Globus pallidus (tissue), 1 donor: ENCODE data around the gene CNGA1.
"Not testable (repeated sequence)": the region's sequence is repeated elsewhere in the genome, so short reads cannot be mapped to it uniquely, and the experiment has no call there.

Source experiments
- DNase-seq: peaks from one replicate; pipeline ENCODE4 v3.0.0-alpha.2; 2015; ENCODE audit warnings: low spot score

CNGA1 gene

GRCh38 chr4:47954677-47955076 lies 61.8 kb downstream of the CNGA1 start:
- DNase-seq, result no peak

GRCh38 chr4:47954245-47954644 lies 62.2 kb downstream of the CNGA1 start:
- DNase-seq, result no peak

DNA sequence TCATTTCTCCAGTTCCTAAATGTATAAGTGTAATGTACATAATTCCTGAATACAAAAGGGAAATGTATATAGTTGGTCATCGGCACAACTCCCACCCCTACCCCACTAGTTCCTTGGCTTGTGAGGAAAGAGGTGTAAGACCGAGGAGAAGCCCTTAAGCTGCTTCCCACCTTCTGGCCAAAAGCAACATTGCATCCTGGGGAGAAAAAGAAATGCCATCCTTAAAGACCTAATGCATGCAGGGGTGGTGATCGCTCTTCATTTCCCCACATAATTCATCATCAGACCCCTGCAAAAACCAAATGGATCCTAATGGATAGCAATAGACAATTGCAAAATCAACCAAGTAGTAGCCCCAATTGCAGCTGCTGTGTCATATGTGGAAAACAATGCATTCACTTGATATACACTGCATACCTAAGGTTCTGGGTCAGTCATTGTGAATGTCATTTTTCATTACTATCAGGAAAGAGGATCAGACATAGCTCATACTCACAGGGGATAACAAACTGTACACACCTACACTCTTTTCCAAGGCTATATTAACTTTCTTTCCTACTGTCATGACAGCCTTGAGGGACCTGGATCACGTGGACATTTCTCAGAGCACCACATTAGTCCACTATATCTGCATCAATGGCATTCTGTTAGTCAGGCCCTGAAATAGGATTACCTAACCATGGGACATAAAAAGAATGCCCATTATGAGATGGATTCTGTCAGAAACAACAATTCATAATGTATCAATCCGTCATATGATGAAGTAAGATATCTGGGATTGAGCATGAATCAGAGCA lies 70.4 kb downstream of the CNGA1 start:
- DNase-seq, result no peak

- DNase-seq, result no peak
Measured at GRCh38 chr4:47942081-47942819, 74.2 kb downstream of the CNGA1 start.

- no peak for DNase-seq
Measured at GRCh38 chr4:47939456-47939855, 77.0 kb downstream of the CNGA1 start.

GRCh38 chr4:47936336-47936735 lies 80.1 kb downstream of the CNGA1 start:
- no peak for DNase-seq

- peak; percentile 29 for DNase-seq
Measured at GRCh38 chr4:47933840-47934239, 82.6 kb downstream of the CNGA1 start.

DNA sequence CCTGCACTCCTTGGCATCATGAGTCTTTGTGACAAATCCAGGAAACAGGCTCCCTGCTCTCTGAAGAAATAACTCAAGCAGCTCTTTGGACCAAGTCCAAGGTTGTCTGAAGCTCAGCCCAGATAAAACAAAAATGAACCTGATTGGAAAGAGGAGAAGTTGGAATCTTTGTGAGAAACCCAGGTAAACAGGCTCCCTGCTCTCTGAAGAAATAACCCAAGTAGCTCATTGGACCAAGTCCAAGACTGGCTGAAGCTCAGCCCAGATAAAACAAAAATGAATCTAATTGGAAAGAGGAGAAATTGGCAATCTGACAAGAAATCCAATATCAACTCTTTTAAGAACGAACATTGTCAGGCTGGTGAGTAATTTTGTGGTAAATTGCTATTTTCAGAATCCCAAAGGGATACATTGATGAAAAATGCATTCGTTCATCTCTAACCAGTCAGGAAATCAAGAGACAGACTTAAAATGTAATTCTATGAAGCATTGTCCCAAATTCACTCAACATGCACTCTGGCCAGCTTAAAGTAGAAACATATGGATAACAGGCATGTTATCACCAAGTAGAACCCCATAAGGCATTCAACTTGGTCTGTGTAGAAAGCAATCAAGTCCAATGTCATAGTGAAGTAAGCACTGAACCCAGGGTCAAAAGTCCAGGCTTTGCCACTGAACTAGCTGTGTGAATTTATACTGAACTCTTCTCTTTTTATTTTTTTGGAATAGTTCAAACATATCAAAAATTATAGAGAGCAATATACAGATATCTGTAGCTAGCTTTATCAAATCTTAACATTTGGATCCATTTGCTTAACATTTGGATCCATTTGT lies 85.3 kb downstream of the CNGA1 start:
- no peak for DNase-seq

- DNase-seq, result no peak
Measured at GRCh38 chr4:47929682-47930201, 86.7 kb downstream of the CNGA1 start.

DNA sequence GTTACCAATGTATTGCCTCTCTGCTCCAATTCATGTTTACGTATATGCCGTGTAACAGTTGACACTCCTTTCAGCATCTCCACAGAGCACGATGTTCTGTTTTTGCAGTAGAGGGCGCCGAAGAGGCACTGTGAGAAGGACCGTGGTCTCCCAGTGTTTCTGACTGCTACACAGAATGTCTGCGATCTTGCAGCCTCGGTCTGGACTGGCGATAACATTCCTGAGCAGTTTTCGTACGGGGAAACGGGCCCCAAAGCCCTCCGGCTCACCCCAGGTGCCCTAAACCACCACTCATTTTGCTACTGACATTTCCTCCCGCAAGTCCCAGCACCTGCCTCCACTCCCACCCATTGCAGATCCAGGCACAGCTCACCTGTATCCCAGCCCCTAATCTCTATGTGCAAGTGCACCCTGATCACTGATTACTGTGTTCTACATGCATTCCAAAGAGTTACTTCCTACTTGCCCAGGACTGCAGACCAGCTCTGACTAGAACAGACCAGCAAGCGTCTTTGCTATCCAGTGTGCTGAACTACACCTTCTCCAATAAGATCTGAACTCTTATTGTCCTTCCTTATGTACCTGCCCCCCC lies 89.7 kb downstream of the CNGA1 start:
- DNase-seq, result peak; percentile 49

- DNase-seq, result not testable (repeated sequence)
Measured at GRCh38 chr4:47923261-47923608, 93.2 kb downstream of the CNGA1 start.

- not testable (repeated sequence) for DNase-seq
Measured at GRCh38 chr4:47922436-47923260, 93.8 kb downstream of the CNGA1 start.

DNA sequence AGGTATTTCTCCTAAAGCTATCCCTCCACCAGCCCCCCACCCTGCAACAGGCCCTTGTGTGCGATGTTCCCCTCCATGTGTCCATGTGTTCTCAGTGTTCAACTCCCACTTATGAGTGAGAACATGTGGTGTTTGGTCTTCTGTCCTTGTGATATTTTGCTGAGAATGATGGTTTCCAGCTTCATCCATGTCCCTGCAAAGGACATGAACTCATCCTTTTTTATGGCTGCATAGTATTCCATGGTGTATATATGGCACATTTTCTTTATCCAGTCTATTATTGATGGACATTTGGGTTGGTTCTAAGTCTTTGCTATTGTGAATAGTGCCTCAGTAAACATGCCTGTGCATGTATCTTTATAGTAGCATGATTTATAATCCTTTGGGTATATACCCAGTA lies 99.3 kb downstream of the CNGA1 start:
- not testable (repeated sequence) for DNase-seq

DNA sequence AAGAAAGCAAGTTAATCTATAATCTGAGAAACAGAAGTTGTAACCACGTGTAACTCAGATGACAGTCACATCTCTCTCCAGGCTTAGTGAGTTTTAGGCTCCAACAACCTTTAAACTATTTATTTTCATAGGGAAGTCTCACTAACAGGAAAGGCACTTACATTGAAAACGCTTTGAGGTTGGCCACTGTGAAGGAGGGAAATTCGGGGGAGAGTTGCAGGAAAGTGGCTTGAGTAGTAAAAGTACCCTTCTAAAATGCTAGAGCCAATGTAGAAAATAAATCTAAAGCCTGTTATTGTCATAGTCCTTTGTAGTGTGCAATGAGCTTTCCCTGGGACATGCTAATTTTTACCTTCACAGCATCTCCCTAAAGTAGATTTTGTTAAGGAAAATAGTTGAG lies 101.1 kb downstream of the CNGA1 start:
- no peak for DNase-seq

DNA sequence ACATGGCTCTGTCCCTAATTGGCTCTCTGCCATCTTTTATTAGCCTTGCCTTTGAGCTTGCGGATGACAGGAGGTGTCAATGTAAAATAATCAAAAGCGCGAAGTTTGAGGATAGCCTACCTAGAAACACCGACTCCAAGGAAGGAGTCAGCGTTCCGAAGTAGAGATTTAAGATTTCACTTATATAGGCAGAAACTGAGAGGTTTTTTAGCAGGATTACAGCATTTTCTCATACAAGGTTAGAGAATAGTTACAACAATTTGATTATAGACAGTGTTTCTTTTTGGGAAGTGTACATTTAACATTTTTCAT lies 101.6 kb downstream of the CNGA1 start:
- no peak for DNase-seq

DNA sequence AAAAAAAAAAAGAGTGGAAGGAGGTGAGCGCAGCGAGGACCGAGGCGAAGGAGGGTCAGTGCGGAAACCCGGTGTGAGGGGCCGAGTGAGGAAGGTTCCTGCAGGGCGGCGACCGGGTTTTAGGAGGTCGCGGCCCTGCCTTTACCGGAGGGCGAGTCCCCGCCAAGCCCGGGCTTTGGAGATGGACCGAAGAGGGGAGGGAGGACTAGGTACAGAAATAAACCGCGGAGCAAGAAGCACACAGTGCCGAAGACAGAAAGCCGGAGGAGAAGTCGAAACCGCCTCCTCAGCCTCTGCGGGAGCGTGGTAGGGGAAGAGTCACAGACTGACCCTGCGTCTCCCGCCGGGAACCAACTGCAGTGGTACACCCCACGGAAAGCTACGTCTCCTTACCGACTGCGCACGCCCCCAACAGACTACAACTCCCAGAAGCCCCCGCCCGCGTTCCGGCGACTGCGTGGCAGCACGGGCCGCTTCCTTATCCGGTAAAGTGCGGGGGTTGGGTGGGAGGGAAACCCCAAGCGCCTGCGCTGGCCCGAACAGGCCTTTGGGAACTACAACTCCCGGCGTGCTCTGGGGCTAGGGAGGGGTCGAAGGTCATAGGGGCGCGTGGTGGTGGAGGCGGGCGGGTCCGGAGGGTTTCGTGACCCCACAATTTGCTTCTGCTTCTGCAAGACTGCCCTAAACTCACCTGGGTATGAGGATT lies 102.1 kb downstream of the CNGA1 start, which contains the start of gene NFXL1:
Gene NFXL1, minus strand, starts transcription at position 364 of the 706 bp plus-strand sequence. CDS start 380 bp downstream, outside the sequence.
- DNase-seq, result peak; percentile 96

DNA sequence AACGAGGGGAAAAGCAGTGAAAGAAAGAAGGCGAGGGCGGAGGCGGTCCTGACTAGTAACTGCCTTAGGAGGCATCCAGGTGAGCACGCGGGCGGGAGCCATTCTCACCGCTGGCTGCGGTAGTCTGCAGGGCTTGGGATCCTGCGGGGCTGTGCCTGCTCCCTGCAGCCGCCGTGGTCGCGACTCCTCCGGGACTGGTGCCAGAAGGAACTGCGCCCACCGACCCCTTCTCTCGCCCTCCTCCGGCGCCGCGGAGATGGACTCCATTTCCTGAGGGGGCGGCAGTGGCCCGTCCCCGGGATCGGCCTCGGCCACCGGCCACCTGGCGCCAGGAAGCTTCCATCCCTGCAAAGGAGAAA lies 102.6 kb downstream of the CNGA1 start:
- peak; percentile 18 for DNase-seq

DNA sequence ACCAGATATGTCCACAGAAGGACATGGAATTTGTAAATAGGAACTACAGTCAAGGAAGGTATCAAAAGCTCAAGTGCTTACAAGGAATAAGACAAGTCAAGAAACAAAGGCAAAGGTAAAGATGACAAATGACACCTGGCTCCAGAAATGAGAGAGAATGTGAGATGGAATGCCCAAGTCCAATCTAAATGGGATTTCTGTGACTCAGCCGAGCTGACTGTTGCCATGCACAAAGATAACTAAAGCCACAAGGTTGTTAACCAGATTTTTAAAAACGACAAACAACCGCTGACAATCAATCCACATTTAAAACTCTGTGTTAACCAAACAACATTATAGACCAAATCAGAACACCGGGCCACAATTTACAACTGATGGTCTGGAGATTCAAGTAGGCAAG lies 103.2 kb downstream of the CNGA1 start:
- DNase-seq, result no peak

GRCh38 chr4:47907089-47907646 lies 109.3 kb downstream of the CNGA1 start:
- DNase-seq, result no peak

- no peak for DNase-seq
Measured at GRCh38 chr4:47899639-47900038, 116.8 kb downstream of the CNGA1 start.
